ENCODE measurements around the gene HNRNPM.

HNRNPM gene

GRCh38 chr19:8446061-8446709 lies 1.4 kb downstream of the HNRNPM start:
- peaks cover 28 to 42% of the 10 kb centered on the region in 2 experiments for H3K4me1 ChIP-seq (ENCODE audit: control insufficient read depth in 1 of 2, insufficient read depth in 1 of 2, low read depth in 1 of 2, low read length in 1 of 2)

DNA sequence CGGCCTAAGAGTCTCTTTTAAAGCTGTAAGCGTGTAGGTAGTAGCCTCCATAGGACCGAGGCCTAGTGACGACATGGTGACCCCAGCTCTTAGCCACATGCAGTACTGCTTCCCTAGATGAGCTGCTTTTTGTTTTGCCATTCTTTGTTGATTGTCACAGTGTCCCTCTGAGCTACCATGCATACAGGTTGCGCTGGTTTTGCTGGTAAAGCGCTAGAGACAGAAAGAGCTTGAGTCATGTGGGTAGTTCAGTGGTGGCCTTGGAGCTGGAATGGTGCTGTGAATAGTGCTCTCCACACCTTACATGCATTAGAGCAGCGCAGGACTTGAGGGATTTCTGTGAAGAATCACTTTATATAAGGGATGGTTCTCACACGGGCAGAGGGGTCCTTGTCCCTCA lies 5.1 kb downstream of the HNRNPM start:
- H3K27me3 ChIP-seq: no peaks in the 10 kb centered on the region
- peaks cover 31 to 38% of the 10 kb centered on the region in 2 experiments for H3K4me1 ChIP-seq (ENCODE audit: control insufficient read depth in 1 of 2, insufficient read depth in 1 of 2, low read depth in 1 of 2, low read length in 1 of 2)
- peaks cover 14% of the 10 kb centered on the region for H3K36me3 ChIP-seq
- TF ChIP-seq, protein P1, sequence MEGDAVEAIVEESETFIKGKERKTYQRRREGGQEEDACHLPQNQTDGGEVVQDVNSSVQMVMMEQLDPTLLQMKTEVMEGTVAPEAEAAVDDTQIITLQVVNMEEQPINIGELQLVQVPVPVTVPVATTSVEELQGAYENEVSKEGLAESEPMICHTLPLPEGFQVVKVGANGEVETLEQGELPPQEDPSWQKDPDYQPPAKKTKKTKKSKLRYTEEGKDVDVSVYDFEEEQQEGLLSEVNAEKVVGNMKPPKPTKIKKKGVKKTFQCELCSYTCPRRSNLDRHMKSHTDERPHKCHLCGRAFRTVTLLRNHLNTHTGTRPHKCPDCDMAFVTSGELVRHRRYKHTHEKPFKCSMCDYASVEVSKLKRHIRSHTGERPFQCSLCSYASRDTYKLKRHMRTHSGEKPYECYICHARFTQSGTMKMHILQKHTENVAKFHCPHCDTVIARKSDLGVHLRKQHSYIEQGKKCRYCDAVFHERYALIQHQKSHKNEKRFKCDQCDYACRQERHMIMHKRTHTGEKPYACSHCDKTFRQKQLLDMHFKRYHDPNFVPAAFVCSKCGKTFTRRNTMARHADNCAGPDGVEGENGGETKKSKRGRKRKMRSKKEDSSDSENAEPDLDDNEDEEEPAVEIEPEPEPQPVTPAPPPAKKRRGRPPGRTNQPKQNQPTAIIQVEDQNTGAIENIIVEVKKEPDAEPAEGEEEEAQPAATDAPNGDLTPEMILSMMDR (IDR thresholded peaks at IDR 0.05): no peak
- no peak overlapping the region for H3K27ac ChIP-seq
- no peaks in the 10 kb centered on the region for H3K9me3 ChIP-seq
- H3K4me3 ChIP-seq (ENCODE audit: low read depth in 1 of 2, low read length in 1 of 2): no peak overlapping the region

More at GRCh38 chr19:8446061-8446709, 1.4 kb downstream of the HNRNPM start:
- Histone ChIP-seq H3K9me3 (no peaks in the 10 kb centered on the region), H3K4me3 (ENCODE audit: low read depth in 1 of 2, low read length in 1 of 2) (peak overlapping the region; percentile 95 to 98), H3K27ac (peak overlapping the region; percentile 90), H3K36me3 (peaks cover 6% of the 10 kb centered on the region), H3K27me3 (no peaks in the 10 kb centered on the region)
- TF ChIP-seq, protein P1 (IDR thresholded peaks at IDR 0.05): no peak

GRCh38 chr19:8451377-8451776 lies 6.6 kb downstream of the HNRNPM start:
- Histone ChIP-seq H3K9me3 (no peaks in the 10 kb centered on the region), H3K4me1 (ENCODE audit: control insufficient read depth in 1 of 2, insufficient read depth in 1 of 2, low read depth in 1 of 2, low read length in 1 of 2) (peaks cover 21 to 28% of the 10 kb centered on the region in 2 experiments), H3K4me3 (ENCODE audit: low read depth in 1 of 2, low read length in 1 of 2) (no peak overlapping the region), H3K27ac (peak overlapping the region; percentile 15), H3K27me3 (no peaks in the 10 kb centered on the region), H3K36me3 (peaks cover 18% of the 10 kb centered on the region)
- TF ChIP-seq, protein P1 (IDR thresholded peaks at IDR 0.05): no peak

DNA sequence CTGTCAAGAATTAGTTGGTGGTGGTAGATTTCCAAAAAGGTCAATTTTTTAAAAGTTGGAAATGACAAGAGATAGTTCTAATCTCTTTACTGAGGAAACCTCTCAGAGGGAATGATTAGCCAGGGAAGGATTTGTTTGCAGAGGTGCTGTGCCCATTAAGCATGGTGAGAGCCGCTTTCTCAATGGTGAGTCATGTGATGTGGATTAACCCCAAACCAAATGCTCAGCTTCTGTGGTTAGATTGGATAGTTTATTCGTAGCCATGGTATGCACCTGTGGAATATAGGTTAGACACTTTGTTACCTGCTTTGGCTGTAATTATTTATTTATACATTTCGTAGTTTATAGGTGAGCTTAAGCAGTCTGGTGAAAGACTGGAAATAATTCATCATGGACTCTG lies 7.1 kb downstream of the HNRNPM start:
- Histone ChIP-seq H3K9me3 (no peaks in the 10 kb centered on the region), H3K27me3 (no peaks in the 10 kb centered on the region), H3K4me3 (ENCODE audit: low read depth in 1 of 2, low read length in 1 of 2) (no peak overlapping the region), H3K36me3 (peaks cover 19% of the 10 kb centered on the region), H3K4me1 (ENCODE audit: control insufficient read depth in 1 of 2, insufficient read depth in 1 of 2, low read depth in 1 of 2, low read length in 1 of 2) (peaks cover 16 to 23% of the 10 kb centered on the region in 2 experiments), H3K27ac (peak overlapping the region; percentile 15)
- TF ChIP-seq, protein P1 (IDR thresholded peaks at IDR 0.05): no peak

DNA sequence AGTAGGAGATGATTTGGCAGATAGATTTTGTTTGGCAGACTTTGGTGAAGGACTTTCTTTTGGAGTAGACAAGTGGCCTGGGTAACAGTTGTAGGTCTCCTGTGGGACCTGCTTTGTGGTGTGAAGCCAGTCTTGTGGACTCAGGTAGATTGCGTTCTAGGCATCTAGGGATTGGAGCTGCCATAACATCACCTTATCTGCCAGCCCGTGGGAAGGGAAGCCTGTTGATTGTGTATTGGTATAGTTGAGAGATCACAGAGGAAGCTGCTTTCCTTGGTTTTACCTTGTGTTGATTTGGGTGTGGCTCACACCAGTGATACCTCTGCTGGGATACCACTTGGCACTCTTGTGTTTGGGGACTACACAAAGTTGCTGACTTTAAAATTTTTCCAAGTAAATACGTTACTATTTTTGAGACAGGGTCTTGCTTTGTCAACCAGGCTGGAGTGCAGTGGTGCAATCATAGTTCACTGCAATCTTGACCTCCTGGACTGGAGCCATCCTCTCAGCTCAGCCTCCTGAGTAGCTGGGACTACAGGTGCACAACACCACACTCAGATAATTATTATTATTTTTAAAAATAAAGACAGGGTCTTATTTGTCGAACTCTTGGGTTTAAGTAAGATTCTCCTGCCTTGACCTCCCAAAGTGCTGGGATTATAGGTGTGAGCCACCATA lies 7.8 kb downstream of the HNRNPM start:
- peaks cover 11 to 16% of the 10 kb centered on the region in 2 experiments for H3K4me1 ChIP-seq (ENCODE audit: control insufficient read depth in 1 of 2, insufficient read depth in 1 of 2, low read depth in 1 of 2, low read length in 1 of 2)
- peaks cover 26% of the 10 kb centered on the region for H3K36me3 ChIP-seq

More for the DNA sequence above, 7.8 kb downstream of the HNRNPM start:
- H3K27me3 ChIP-seq: no peaks in the 10 kb centered on the region
- H3K9me3 ChIP-seq: no peaks in the 10 kb centered on the region
- peak overlapping the region; percentile 2 for H3K27ac ChIP-seq
- H3K4me3 ChIP-seq (ENCODE audit: low read depth in 1 of 2, low read length in 1 of 2): no peak overlapping the region
- TF ChIP-seq, protein P1 (IDR thresholded peaks at IDR 0.05): no peak

Data from neutrophil (primary cell).